H9 (cell line): ENCODE data around the gene DICER1. TPM values are rescaled to one million over a fixed set of nuclear protein-coding genes. Genes with fewer than 3 reads are reported as not detected.

Experiments
- DNase-seq: peaks from one replicate; pipeline ENCODE4 v3.0.0-alpha.2; 2017
- H2AFZ ChIP-seq: one replicate; pipeline ENCODE4 v1.6.1; 2013; ENCODE audit warnings: mild to moderate bottlenecking, low read length, control low read depth, moderate library complexity
- H2AK5ac ChIP-seq: 2 replicates; pipeline ENCODE4 v1.6.1; 2013; ENCODE audit warnings: low read length, control low read depth, mixed read lengths; ENCODE audit not compliant: insufficient read length
- H2BK120ac ChIP-seq: one replicate; pipeline ENCODE4 v1.6.1; 2013; ENCODE audit warnings: low read depth, mild to moderate bottlenecking, low read length, control low read depth, inconsistent platforms; ENCODE audit not compliant: poor library complexity, severe bottlenecking
- H2BK12ac ChIP-seq: 2 replicates; pipeline ENCODE4 v1.6.1; 2013; ENCODE audit warnings: low read length, control low read depth, mixed read lengths, low read depth; ENCODE audit not compliant: insufficient read length
- H2BK15ac ChIP-seq: 2 replicates; pipeline ENCODE4 v1.6.1; 2013; ENCODE audit warnings: low read depth, low read length, control low read depth
- H2BK20ac ChIP-seq: one replicate; pipeline ENCODE4 v1.6.1; 2013; ENCODE audit warnings: low read depth, mild to moderate bottlenecking, low read length, control low read depth, inconsistent platforms; ENCODE audit not compliant: poor library complexity, severe bottlenecking
- H2BK5ac ChIP-seq: 2 replicates; pipeline ENCODE4 v1.6.1; 2013; ENCODE audit warnings: low read length, control low read depth, mixed read lengths; ENCODE audit not compliant: insufficient read length
- H3K14ac ChIP-seq: 2 replicates; pipeline ENCODE4 v1.6.1; 2013; ENCODE audit warnings: low read length, control low read depth; ENCODE audit not compliant: insufficient read depth
- H3K18ac ChIP-seq: 2 replicates; pipeline ENCODE4 v1.6.1; 2013; ENCODE audit warnings: low read depth, mild to moderate bottlenecking, mixed read lengths, low read length, control low read depth; ENCODE audit not compliant: insufficient read length
- H3K23ac ChIP-seq: 2 replicates; pipeline ENCODE4 v1.6.1; 2013; ENCODE audit warnings: low read length, control low read depth, mixed read lengths, low read depth; ENCODE audit not compliant: insufficient read length
- H3K23me2 ChIP-seq: 2 replicates; pipeline ENCODE4 v1.6.1; 2013; ENCODE audit warnings: low read depth, mild to moderate bottlenecking, mixed read lengths, low read length, control low read depth; ENCODE audit not compliant: insufficient read length, poor library complexity, severe bottlenecking
- H3K27ac ChIP-seq: 2 replicates; pipeline ENCODE4 v1.5.1; 2013; ENCODE audit warnings: low read length, control low read depth, mixed read lengths, low read depth; ENCODE audit not compliant: insufficient read length
- H3K27me3 ChIP-seq: 2 replicates; pipeline ENCODE4 v1.6.1; 2013; ENCODE audit warnings: low read length, control low read depth, inconsistent platforms; ENCODE audit not compliant: insufficient read depth
- H3K4ac ChIP-seq: 2 replicates; pipeline ENCODE4 v1.6.1; 2013; ENCODE audit warnings: low read depth, mild to moderate bottlenecking, control low read depth, inconsistent platforms, low read length, moderate library complexity
- H3K4me1 ChIP-seq: 2 replicates; pipeline ENCODE4 v1.6.1; 2013; ENCODE audit warnings: low read length, control low read depth, inconsistent platforms; ENCODE audit not compliant: insufficient read depth
- H3K4me2 ChIP-seq: 2 replicates; pipeline ENCODE4 v1.6.1; 2013; ENCODE audit warnings: low read length, control low read depth, mixed read lengths; ENCODE audit not compliant: insufficient read length, insufficient read depth
- H3K56ac ChIP-seq: 2 replicates; pipeline ENCODE4 v1.6.1; 2013; ENCODE audit warnings: low read depth, mild to moderate bottlenecking, mixed read lengths, low read length, control low read depth; ENCODE audit not compliant: insufficient read length
- H3K79me1 ChIP-seq: 2 replicates; pipeline ENCODE4 v1.6.1; 2013; ENCODE audit warnings: low read depth, mild to moderate bottlenecking, moderate library complexity, low read length, control low read depth, inconsistent platforms; ENCODE audit not compliant: insufficient read depth, poor library complexity, severe bottlenecking
- H3K79me2 ChIP-seq: 2 replicates; pipeline ENCODE4 v1.6.1; 2013; ENCODE audit warnings: low read length, control low read depth, inconsistent platforms; ENCODE audit not compliant: insufficient read depth
- H3K9ac ChIP-seq: 2 replicates; pipeline ENCODE4 v1.6.1; 2013; ENCODE audit warnings: low read length, control low read depth, mixed read lengths; ENCODE audit not compliant: insufficient read length; ENCODE audit errors: extremely low read depth
- H3K9me3 ChIP-seq: one replicate; pipeline ENCODE4 v1.6.1; 2013; ENCODE audit warnings: low read depth, low read length, inconsistent platforms; ENCODE audit not compliant: control insufficient read depth
- H3T11ph ChIP-seq: one replicate; pipeline ENCODE4 v1.6.1; 2013; ENCODE audit warnings: mild to moderate bottlenecking, low read length, control low read depth, inconsistent platforms
- H4K20me1 ChIP-seq: one replicate; pipeline ENCODE4 v1.6.1; 2013; ENCODE audit not compliant: control insufficient read depth, insufficient read length, insufficient read depth
- H4K5ac ChIP-seq: 2 replicates; pipeline ENCODE4 v1.6.1; 2013; ENCODE audit warnings: low read depth, mild to moderate bottlenecking, mixed read lengths, low read length, control low read depth; ENCODE audit not compliant: insufficient read length
- H4K8ac ChIP-seq: replicated peaks from 2 replicates; pipeline ENCODE4 v1.6.1; 2013; ENCODE audit warnings: low read length, control low read depth, mixed read lengths, low read depth; ENCODE audit not compliant: insufficient read length
- H4K91ac ChIP-seq: 2 replicates; pipeline ENCODE4 v1.6.1; 2013; ENCODE audit warnings: low read depth, mild to moderate bottlenecking, moderate library complexity, mixed read lengths, low read length, control low read depth; ENCODE audit not compliant: insufficient read length
- H3K27ac Mint-ChIP-seq, 3 experiments: 2 replicates in 2 of 3; 3 replicates in 1 of 3; pipeline ENCODE4 v1.8.0; 2020 to 2021; ENCODE audit warnings: mixed read lengths in 3 of 3, mild to moderate bottlenecking in 1 of 3, moderate library complexity in 1 of 3
- H3K27me3 Mint-ChIP-seq: 2 replicates; pipeline ENCODE4 v1.8.0; 2021; ENCODE audit warnings: low read depth, mild to moderate bottlenecking, moderate library complexity, mixed read lengths
- H3K36me3 Mint-ChIP-seq, 3 experiments: 2 replicates in 2 of 3; 3 replicates in 1 of 3; pipeline ENCODE4 v1.8.0; 2020 to 2021; ENCODE audit warnings: low read depth in 3 of 3, mixed read lengths in 3 of 3; ENCODE audit not compliant: insufficient read depth in 1 of 3
- H3K4me1 Mint-ChIP-seq, 2 experiments: 2 replicates each; pipeline ENCODE4 v1.8.0; 2020; ENCODE audit warnings: mixed read lengths in 2 of 2
- H3K4me3 Mint-ChIP-seq, 2 experiments: 2 replicates in 1 of 2; 3 replicates in 1 of 2; pipeline ENCODE4 v1.8.0; 2020 to 2021; ENCODE audit warnings: mild to moderate bottlenecking in 2 of 2, mixed read lengths in 2 of 2, moderate library complexity in 1 of 2
- H3K9me3 Mint-ChIP-seq, 2 experiments: 2 replicates in 1 of 2; 3 replicates in 1 of 2; pipeline ENCODE4 v1.8.0; 2020; ENCODE audit warnings: mild to moderate bottlenecking in 2 of 2, mixed read lengths in 2 of 2, moderate library complexity in 1 of 2
- CTCF ChIP-seq: fragments of 200-600 bp; sonication (generic); conservative IDR thresholded peaks from 3 replicates; pipeline ENCODE4 v1.8.0; 2021; ENCODE audit warnings: antibody characterized with exemption, mild to moderate bottlenecking
- WGBS: extraction: QIAGEN DNeasy Blood & Tissue Kit; methylation state at CpG from one replicate; pipeline ENCODE4 v1.1.7; 2013; ENCODE audit warnings: missing lambda C conversion rate, low lambda C conversion rate, mixed read lengths; ENCODE audit not compliant: insufficient read length; ENCODE audit errors: extremely low coverage; 5-methylcytosine and 5-hydroxymethylcytosine counted together
- total RNA-seq: library from RNA; stranded (reverse); gene quantifications from 2 replicates; pipeline ENCODE4 v1.2.1, GENCODE V29; 2021

DICER1 gene
- total RNA-seq, 1 experiment from 2014 or later, result 57.0 TPM

GRCh38 chr14:95054346-95055280, 102.7 kb downstream of the DICER1 start:
- Histone ChIP-seq H2BK5ac (no peak overlapping the region), H2AK5ac (no peak overlapping the region), H2BK15ac (no peak overlapping the region), H3T11ph (no peak overlapping the region), H3K27me3 (no peaks in the 10 kb centered on the region), H3K14ac (no peak overlapping the region; the same call in 1 of the 2 replicates), H3K4me1 (no peaks in the 10 kb centered on the region), H3K18ac (no peak overlapping the region), H3K4me2 (no peak overlapping the region), H4K91ac (no peak overlapping the region), H4K5ac (no peak overlapping the region), H3K23me2 (no peaks in the 10 kb centered on the region), H3K9ac (no peak overlapping the region), H3K9me3 (no peaks in the 10 kb centered on the region), H3K79me1 (no peaks in the 10 kb centered on the region), H3K27ac (no peak overlapping the region), H4K8ac (no peak overlapping the region), H3K4ac (no peak overlapping the region), H3K56ac (no peak overlapping the region), H2BK120ac (no peak overlapping the region), H3K79me2 (no peaks in the 10 kb centered on the region), H4K20me1 (no peaks in the 10 kb centered on the region), H3K23ac (no peak overlapping the region), H2BK12ac (no peak overlapping the region), H2AFZ (no peak overlapping the region), H2BK20ac (no peak overlapping the region)
- H3K36me3 Mint-ChIP-seq, result no peaks in the 10 kb centered on the region
- H3K27me3 Mint-ChIP-seq, result peaks cover 20% of the 10 kb centered on the region
- no CpG with 5 or more reads among the region's 23 CpGs for WGBS
- no peak overlapping the region for H3K4me3 Mint-ChIP-seq
- no peak for TF ChIP-seq CTCF
- peaks cover 2 to 28% of the 10 kb centered on the region in 2 experiments; a peak in 3 of 4 replicates for H3K4me1 Mint-ChIP-seq
- H3K27ac Mint-ChIP-seq, result no peak overlapping the region
- no peaks in the 10 kb centered on the region for H3K9me3 Mint-ChIP-seq
- DNase-seq, result peak; percentile 18
